NCI-H146 (cell line): Measurements from ENCODE around the gene CKMT1A.
"Not testable (repeated sequence)": the region's sequence is repeated elsewhere in the genome, so short reads cannot be mapped to it uniquely, and the experiment has no call there.

Source experiments
- DNase-seq: peaks from one replicate; lab custom pipeline; 2025; lab: John Stamatoyannopoulos, UW

Gene CKMT1A

GRCh38 chr15:43693148-43694022 lies at the start of gene CKMT1A:
Gene CKMT1A, plus strand, starts transcription at chr15:43693859. Its CDS starts 192 bp downstream, at chr15:43694051.
- not testable (repeated sequence) for DNase-seq

DNA sequence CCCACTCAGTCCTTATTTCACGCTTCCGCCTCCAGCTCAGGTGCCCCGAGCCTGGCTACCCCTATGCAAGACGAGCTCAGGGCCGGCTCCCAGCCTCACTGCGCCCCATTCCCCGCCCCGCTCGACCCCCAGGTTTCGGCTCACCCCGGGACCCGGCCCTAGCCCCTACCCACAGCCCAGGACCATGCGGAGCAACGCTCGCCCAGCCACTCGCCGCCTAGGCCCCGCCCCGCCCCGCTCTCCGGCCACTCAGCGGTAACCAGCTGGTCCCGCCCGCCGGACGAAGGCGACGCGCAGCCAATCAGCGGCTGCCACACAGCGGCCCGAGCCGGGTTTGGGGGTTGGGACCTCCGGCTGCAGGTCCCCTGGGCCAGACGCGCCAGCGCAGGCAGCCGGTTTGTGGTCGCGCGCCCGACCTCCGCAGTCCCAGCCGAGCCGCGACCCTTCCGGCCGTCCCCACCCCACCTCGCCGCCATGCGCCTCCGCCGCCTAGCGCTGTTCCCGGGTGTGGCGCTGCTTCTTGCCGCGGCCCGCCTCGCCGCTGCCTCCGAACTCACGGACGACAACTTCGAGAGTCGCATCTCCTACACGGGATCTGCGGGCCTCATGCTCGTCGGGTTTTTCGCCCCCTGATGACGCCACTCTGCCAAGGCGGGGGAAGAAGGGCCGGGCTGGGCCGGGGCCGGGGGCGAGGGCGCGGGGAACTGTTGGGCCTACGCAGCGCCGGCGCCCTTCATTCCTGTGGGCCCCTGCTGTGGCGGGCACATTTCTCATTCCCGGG lies 44.8 kb upstream of the CKMT1A start, which contains the start of gene CATSPER2:
CATSPER2 (minus strand) TSS at position 196 of the 781 bp plus-strand sequence. CDS start 783 bp downstream, outside the sequence.
- DNase-seq: no peak

GRCh38 chr15:43649430-43649926 lies 44.2 kb upstream of the CKMT1A start:
- not testable (repeated sequence) for DNase-seq

DNA sequence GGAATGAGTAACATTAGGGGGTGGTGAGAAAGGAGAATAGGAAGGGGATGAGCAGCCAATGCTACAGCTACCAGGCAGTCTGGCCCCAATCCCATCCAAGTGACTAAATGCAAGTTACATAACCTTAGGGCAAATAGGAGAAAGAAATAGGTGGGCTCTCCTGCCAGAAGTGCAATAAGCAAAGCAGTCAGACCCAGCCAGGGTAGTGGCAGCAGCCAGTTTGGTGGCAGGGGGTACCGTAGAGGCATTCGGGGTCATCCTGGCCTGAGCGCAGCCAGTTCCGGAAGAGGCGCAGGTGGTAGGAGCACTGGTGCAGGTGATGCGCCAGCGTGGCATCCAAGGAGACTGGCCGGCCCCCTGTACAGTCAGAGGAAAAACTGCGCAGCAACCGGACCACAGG lies 33.9 kb upstream of the CKMT1A start:
- not testable (repeated sequence) for DNase-seq

- DNase-seq: not testable (repeated sequence)
Measured at GRCh38 chr15:43662293-43662692, 31.4 kb upstream of the CKMT1A start.

GRCh38 chr15:43663333-43663732 lies 30.3 kb upstream of the CKMT1A start:
- DNase-seq: not testable (repeated sequence)

DNA sequence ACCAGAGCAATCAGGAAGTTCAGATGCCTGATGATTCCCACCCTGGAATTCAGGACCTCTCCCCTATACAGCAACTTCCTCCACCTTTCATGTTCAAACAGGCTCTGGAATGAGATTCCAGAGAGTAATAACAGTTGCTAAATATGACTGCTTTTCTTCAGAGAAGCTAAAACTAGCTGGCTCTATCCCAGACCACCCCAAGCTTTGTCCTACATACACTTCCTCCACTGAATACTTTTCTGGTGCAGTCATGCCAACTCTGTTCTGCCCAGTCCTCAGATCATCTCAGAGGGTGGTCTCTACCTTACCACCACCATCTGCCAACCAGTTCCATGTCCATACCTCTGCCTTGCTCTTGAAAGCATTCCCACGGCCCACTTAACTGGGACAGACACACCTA lies 27.5 kb upstream of the CKMT1A start:
- not testable (repeated sequence) for DNase-seq

DNA sequence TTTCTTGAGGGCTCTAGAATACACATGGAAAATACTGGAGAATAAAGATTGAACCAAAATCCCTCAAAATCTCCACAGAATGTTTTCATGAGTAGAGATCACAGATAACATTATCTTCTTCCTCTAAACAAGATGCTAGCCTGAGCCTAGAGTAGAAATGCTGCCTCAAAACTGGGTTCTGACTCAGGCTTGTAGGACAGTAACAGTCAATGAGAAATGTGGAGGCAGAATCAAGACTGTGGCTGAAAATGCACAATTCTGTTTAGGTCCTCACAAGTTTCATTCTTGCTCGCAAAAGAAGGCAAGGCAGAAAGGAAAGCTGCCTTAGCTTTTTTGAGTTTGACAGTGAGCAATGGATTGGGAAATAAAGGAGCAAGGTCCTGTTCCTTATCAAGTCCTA lies 19.5 kb upstream of the CKMT1A start:
- not testable (repeated sequence) for DNase-seq

DNA sequence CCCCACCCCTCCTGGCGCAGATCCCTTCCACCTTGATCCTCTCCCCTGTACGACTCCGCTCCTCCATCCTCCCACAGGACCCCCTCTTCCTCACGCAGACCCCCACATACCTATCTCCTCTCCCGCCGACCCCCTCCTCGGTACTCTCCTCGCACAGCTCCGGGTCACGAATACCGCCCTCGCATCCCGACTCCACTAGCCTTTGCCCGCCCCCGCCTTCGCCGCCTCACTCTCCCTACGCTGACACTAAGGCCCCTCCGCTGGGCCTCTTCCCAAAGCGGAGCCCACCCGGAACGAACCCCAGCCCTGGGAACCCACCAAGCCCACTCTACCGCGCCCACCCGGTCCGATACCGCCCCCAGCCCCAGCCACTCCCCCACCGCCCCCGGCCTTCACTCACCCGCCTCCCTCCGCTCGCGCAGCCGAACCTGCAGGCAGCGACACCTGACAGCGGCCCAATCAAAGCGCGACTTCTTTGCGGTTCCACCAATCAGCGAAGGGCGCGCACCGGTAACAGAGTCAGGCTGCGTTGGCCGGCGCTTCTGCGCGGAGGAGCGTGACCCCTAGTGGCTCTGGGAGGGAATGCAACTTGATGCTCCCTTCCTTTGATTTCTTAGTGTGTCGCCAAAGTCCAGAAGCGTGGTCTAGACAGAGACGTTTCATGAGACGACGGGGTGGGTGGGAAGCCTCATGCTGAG lies 3.9 kb upstream of the CKMT1A start:
- not testable (repeated sequence) for DNase-seq

- DNase-seq: not testable (repeated sequence)
Measured at GRCh38 chr15:43692679-43693078, 980 bp upstream of the CKMT1A start.

DNA sequence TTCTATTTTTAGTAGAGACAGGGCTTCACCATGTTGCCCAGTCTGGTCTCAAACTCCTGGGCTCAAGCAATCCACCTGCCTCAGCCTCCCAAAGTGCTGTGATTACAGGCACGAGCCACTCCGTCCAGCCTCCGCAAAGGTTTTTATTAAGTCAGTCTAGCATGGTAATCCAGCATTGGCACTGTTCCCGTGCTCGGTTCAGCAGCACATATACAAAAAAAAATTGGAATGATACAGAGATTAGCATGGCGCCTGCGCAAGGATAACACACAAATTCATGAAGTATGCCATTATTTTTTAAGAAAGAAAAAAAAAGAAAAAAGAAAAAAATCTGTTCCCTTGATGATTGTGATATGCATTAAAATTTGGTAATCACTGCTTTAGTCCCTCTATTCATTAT lies 8.5 kb downstream of the CKMT1A start:
- DNase-seq: no peak

- no peak for DNase-seq
Measured at GRCh38 chr15:43702701-43703424, 9.2 kb downstream of the CKMT1A start.

DNA sequence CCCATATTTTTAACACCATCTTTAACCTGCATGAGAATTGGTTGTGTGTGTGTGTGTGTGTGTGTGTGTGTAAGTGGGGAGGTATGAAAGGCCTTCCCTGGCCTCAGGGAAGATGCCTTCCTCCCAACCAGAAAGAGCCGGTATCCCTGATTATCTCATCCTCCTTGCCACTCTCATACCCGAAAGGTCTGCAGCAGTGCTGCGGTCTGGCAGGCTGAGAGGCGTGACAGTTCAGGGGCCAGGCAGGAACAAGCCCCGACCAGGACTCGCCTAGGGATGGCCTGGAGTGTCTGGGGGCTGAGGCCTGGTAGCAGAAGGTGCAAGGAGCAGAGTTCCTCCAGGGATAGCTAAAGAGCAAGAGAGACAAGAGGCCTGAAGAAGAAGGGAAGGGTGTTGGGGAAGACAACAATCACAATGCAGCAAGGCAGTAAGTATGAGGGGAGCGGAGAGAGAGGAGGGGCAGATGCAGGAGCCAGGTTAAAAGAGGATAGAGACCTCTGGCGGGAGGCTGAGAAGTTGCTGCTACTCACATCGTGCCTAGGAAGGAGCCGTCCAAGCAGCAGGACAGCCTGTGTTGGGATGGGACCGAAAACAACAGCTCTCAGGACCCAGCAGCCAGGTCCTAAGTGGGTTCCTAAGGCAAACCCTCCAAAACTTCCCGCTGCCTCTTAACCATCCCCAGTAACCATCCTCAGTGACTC lies 16.9 kb downstream of the CKMT1A start:
- not testable (repeated sequence) for DNase-seq

GRCh38 chr15:43723151-43723550 lies 29.5 kb downstream of the CKMT1A start:
- no peak for DNase-seq

DNA sequence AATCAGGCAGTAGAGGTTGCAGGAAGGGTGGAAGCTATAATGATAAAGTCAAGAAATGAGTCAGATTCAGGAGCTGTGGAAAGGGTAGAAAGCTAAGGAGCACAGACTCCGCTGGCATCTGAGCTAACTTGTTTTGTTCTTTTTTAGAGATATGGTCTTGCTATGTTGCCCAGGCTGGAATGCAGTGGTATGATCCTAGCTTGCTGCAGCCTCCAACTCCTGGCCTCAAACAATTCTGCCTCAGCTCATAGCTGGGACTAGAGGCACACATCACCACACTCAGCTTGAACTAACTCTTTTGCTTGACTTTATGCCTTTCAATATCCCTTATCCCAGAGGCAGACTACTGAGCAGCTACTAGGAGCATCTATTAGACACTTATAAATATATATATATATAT lies 32.6 kb downstream of the CKMT1A start:
- DNase-seq: not testable (repeated sequence)

DNA sequence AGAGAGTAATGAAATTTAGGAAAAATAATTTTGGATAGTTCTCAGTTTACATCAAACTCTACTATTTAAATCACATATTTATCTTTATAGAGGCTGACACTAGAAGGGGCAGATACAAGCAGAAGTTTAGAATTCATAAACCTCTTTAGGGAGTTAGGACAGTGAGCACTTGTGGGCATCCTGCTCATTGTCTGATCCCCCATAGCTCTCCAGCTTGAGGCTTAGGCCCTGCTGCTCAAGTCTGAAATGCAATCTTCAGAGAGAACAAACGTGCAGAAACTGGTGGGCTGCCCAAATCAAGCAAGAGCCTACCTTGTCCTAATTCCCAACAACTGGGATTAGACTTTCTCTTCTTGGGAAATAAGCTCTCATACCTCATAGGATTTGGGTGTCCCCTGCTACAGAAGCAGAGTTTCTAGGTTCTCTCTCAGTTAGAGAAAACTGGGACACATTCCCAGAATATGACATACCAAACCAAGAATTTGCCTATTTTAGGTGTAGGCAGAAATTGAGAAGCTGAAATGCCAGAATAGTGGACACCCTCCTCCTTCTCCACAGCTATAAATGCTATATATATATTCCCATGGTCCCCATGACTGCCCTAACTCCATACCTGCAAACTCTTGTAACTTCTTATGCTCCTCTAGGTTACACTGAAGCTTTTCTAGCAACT lies 34.5 kb downstream of the CKMT1A start:
- not testable (repeated sequence) for DNase-seq

DNA sequence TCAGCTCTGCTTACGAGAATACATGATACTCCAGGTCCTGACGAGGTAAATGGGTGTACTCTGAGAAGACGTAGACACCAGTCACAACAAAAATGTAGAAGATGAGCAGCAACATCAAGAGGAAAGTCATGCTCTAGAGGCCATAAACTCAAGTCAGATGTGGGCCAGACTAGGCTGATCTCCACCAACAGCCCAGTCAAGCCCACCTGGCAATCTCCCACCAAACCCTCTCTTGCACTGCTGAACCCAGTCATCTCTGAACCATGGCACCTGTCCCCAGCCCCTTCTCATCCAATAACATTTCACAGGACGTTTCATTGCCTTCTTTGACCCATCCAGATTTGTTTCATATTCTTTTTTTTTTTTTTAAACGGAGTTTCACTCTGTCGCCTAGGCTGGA lies 41.8 kb downstream of the CKMT1A start:
- no peak for DNase-seq

DNA sequence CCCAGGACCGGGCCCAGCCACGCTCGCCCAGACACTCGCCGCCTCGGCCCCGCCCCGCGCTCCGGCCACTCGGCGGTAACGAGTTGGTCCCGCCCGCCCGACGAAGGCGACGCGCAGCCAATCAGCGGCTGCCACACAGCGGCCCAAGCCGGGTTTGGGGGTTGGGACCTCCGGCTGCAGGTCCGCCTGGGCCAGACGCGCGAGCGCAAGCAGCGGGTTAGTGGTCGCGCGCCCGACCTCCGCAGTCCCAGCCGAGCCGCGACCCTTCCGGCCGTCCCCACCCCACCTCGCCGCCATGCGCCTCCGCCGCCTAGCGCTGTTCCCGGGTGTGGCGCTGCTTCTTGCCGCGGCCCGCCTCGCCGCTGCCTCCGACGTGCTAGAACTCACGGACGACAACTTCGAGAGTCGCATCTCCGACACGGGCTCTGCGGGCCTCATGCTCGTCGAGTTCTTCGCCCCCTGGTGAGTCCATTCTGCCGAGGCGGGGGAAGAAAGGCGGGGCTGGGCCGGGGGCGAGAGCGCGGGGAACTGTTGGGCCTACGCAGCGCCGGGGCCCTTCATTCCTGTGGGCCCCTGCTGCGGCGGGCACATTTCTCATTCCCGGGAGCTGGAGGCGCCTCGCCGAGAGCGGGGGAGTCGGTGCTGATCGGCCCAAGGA lies 52.7 kb downstream of the CKMT1A start, which contains the start of gene PDIA3:
PDIA3 (plus strand) TSS at position 194 of the 658 bp plus-strand sequence; CDS start at position 296, 102 bp downstream.
- peak; percentile 84 for DNase-seq

GRCh38 chr15:43746903-43747309 lies 53.2 kb downstream of the CKMT1A start:
- peak; percentile 28 for DNase-seq
